Measurements from ENCODE around the gene PLEK2. TPM values are rescaled to one million over a fixed set of nuclear protein-coding genes. Genes with fewer than 3 reads are reported as not detected.

PLEK2 gene
- total RNA-seq, 4 donors from 2014 or later: 0.44 to 0.94 TPM; not detected in 2

GRCh38 chr14:67423424-67423823 is 11.5 kb upstream of the PLEK2 start:
- in situ Hi-C loops (cut with MboI; ENCODE audit: low sequenced_read_pairs in 4 of 4): loop anchor here (10.0 kb wide), 3 partner anchors 141 to 281 kb away; partner anchors contain the start of gene RDH12 (in 1 of the 4)
- DNase-seq: no peak
- Histone ChIP-seq H3K4me3 (no peak overlapping the region), H3K27ac (no peak overlapping the region), H3K36me3 (no peaks in the 10 kb centered on the region), H3K4me1 (no peaks in the 10 kb centered on the region), H3K9me3 (no peaks in the 10 kb centered on the region), H3K27me3 (peaks cover 0 to 8% (median 3%) of the 10 kb centered on the region in 3 donors)
- intact Hi-C loops (cut with DNase I; ENCODE audit: low total_unique reads): loop anchor here (10.0 kb wide), 1 partner anchor 101 kb away; no protein-coding TSS in a partner anchor
- ATAC-seq: no peak
- TF ChIP-seq CTCF (IDR thresholded peaks at IDR 0.05 in 4 of 5, conservative IDR thresholded peaks at IDR 0.05 in 1 of 5) (no peak), POLR2A (IDR thresholded peaks at IDR 0.05) (no peak)

GRCh38 chr14:67421356-67422224 is 9.6 kb upstream of the PLEK2 start:
- no peak for TF ChIP-seq POLR2A (IDR thresholded peaks at IDR 0.05)
- no peak for TF ChIP-seq CTCF (IDR thresholded peaks at IDR 0.05 in 4 of 5, conservative IDR thresholded peaks at IDR 0.05 in 1 of 5)
- peaks cover 0 to 8% (median 3%) of the 10 kb centered on the region in 3 donors for H3K27me3 ChIP-seq
- no peaks in the 10 kb centered on the region for H3K9me3 ChIP-seq
- in situ Hi-C loops (cut with MboI; ENCODE audit: low sequenced_read_pairs in 4 of 4): loop anchor here (10.0 kb wide), 3 partner anchors 143 to 283 kb away; partner anchors contain the start of gene RDH12 (in 1 of the 4)
- DNase-seq (no peak), ATAC-seq (no peak)
- H3K4me1 ChIP-seq: no peaks in the 10 kb centered on the region
- intact Hi-C loops (cut with DNase I; ENCODE audit: low total_unique reads): loop anchor here (10.0 kb wide), 1 partner anchor 103 kb away; no protein-coding TSS in a partner anchor
- no peak overlapping the region for H3K4me3 ChIP-seq
- H3K36me3 ChIP-seq: no peaks in the 10 kb centered on the region
- no peak overlapping the region for H3K27ac ChIP-seq

DNA sequence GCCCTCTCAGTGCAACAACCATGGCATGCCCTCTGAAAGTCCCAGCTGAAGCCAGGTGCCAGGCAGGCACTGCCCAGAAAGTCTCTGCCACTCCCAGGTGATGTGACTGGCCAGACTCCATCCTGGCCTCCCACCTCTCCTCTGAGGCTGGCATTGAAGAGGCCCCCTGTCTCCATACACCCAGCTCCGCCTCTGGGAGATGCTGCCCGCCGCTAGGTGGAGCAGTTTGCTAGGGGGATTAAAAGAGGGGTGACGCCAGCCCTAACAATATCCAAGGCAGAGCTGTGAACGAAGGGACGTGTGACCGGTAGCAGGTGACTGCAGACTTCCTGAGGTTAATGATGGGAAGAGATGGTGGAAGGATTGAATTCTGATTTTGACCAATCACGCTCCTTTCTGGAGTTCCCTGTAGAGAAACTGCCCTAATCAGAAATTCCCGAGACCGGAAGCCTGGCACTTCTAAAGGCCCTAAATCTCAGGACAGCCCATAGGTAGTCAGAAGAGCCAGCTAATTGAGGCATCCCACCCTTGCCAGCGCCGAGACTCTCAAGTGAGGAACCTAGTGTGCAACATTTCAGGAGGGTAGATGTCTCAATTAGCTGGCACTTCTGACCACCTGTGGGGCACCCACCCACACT is 8.3 kb upstream of the PLEK2 start:
- Histone ChIP-seq H3K4me1 (no peaks in the 10 kb centered on the region), H3K9me3 (no peaks in the 10 kb centered on the region), H3K27ac (no peak overlapping the region), H3K27me3 (peaks cover 0 to 4% (median 0%) of the 10 kb centered on the region in 3 donors), H3K4me3 (no peak overlapping the region), H3K36me3 (no peaks in the 10 kb centered on the region)
- TF ChIP-seq CTCF (IDR thresholded peaks at IDR 0.05 in 4 of 5, conservative IDR thresholded peaks at IDR 0.05 in 1 of 5): peak in 4 of 5 experiments; percentile 3 to 47 (median 22)
- no peak for TF ChIP-seq POLR2A (IDR thresholded peaks at IDR 0.05)
- in situ Hi-C loops (cut with MboI; ENCODE audit: low sequenced_read_pairs in 4 of 4) (loop anchor here (10.0 kb wide), 3 partner anchors 145 to 285 kb away; partner anchors contain the start of gene RDH12 (in 1 of the 4)), intact Hi-C loops (cut with DNase I; ENCODE audit: low total_unique reads) (loop anchor here (10.0 kb wide), 1 partner anchor 105 kb away; no protein-coding TSS in a partner anchor)
- no peak for DNase-seq
- no peak for ATAC-seq

- Histone ChIP-seq H3K4me3 (no peak overlapping the region), H3K27ac (no peak overlapping the region), H3K4me1 (no peaks in the 10 kb centered on the region), H3K27me3 (no peaks in the 10 kb centered on the region), H3K9me3 (no peaks in the 10 kb centered on the region), H3K36me3 (no peaks in the 10 kb centered on the region)
- intact Hi-C loops (cut with DNase I; ENCODE audit: low total_unique reads): no loop called here
- no peak for TF ChIP-seq CTCF (IDR thresholded peaks at IDR 0.05 in 4 of 5, conservative IDR thresholded peaks at IDR 0.05 in 1 of 5)
- TF ChIP-seq POLR2A (IDR thresholded peaks at IDR 0.05): no peak
- no peak for DNase-seq
- in situ Hi-C loops (cut with MboI; ENCODE audit: low sequenced_read_pairs in 4 of 4): no loop called here
- ATAC-seq: no peak
Observed at GRCh38 chr14:67418401-67419191, 6.6 kb upstream of the PLEK2 start.
